HepG2 (cell line): ENCODE data around the gene C20orf144. TPM values are rescaled to one million over a fixed set of nuclear protein-coding genes. Genes with fewer than 3 reads are reported as not detected.

Experiments
- ATF7-NPFF ChIP-seq: sonication (generic); formaldehyde crosslinking; IDR thresholded peaks from 2 replicates; pipeline ENCODE4 v1.8.1; 2023; ENCODE audit warnings: mild to moderate bottlenecking, low read depth, missing genetic modification reagents, moderate library complexity
- CREB3 ChIP-seq: sonication (generic); formaldehyde crosslinking; IDR thresholded peaks from 2 replicates; pipeline ENCODE4 v1.5.0; 2020; ENCODE audit warnings: missing genetic modification reagents
- ERF ChIP-seq: IDR thresholded peaks from 2 replicates; pipeline ENCODE4 v1.6.1; 2018; ENCODE audit warnings: missing biosample characterization, missing genetic modification reagents
- IRF9 ChIP-seq: sonication (generic); formaldehyde crosslinking; IDR thresholded peaks from 2 replicates; pipeline ENCODE4 v1.8.0; 2022; ENCODE audit warnings: missing genetic modification reagents, mild to moderate bottlenecking, borderline replicate concordance
- MED8 ChIP-seq: sonication (generic); formaldehyde crosslinking; IDR thresholded peaks from 2 replicates; pipeline ENCODE4 v1.8.1; 2023; ENCODE audit warnings: mild to moderate bottlenecking, missing genetic modification reagents; ENCODE audit not compliant: insufficient replicate concordance
- NFE2 ChIP-seq: sonication (generic); formaldehyde crosslinking; IDR thresholded peaks from 2 replicates; pipeline ENCODE4 v1.4.0; 2020; ENCODE audit warnings: missing genetic modification reagents
- PBX2 ChIP-seq: IDR thresholded peaks from 2 replicates; pipeline ENCODE4 v1.6.1; 2016; ENCODE audit warnings: control low read depth
- PITX1 ChIP-seq: sonication (generic); formaldehyde crosslinking; IDR thresholded peaks from 2 replicates; pipeline ENCODE4 v1.5.1; 2020; ENCODE audit warnings: mild to moderate bottlenecking, missing genetic modification reagents
- REL ChIP-seq: sonication (generic); formaldehyde crosslinking; conservative IDR thresholded peaks from 2 replicates; pipeline ENCODE4 v1.8.0; 2022; ENCODE audit warnings: mild to moderate bottlenecking, missing genetic modification reagents, moderate library complexity
- SRY ChIP-seq: sonication (generic); formaldehyde crosslinking; IDR thresholded peaks from 2 replicates; pipeline ENCODE4 v1.8.0; 2022; ENCODE audit warnings: mild to moderate bottlenecking, missing genetic modification reagents
- STAG1 ChIP-seq: sonication (generic); formaldehyde crosslinking; IDR thresholded peaks from 2 replicates; pipeline ENCODE4 v1.4.0; 2020; ENCODE audit warnings: missing genetic modification reagents
- TOPORS ChIP-seq: sonication (generic); formaldehyde crosslinking; IDR thresholded peaks from 2 replicates; pipeline ENCODE4 v1.8.0; 2023; ENCODE audit warnings: mild to moderate bottlenecking, missing genetic modification reagents
- U2AF1 ChIP-seq: fragments of 200-400 bp; formaldehyde crosslinking; optimal IDR thresholded peaks from 2 replicates; pipeline ENCODE3; 2017; ENCODE audit warnings: mild to moderate bottlenecking, low read depth, low read length
- ZNF234 ChIP-seq: sonication (generic); formaldehyde crosslinking; conservative IDR thresholded peaks from 2 replicates; pipeline ENCODE4 v1.5.1; 2020; ENCODE audit warnings: mild to moderate bottlenecking, missing genetic modification reagents
- ZNF282 ChIP-seq: fragments of 450-650 bp; IDR thresholded peaks from 2 replicates; pipeline ENCODE4 v1.6.1; 2018; ENCODE audit not compliant: partially characterized antibody
- ZNF431 ChIP-seq: sonication (generic); formaldehyde crosslinking; IDR thresholded peaks from 2 replicates; pipeline ENCODE4 v1.9.0; 2022; ENCODE audit warnings: missing genetic modification reagents, low read depth, mild to moderate bottlenecking, borderline replicate concordance
- ZNF703 ChIP-seq: sonication (generic); formaldehyde crosslinking; IDR thresholded peaks from 2 replicates; pipeline ENCODE4 v1.5.1; 2020; ENCODE audit warnings: missing genetic modification reagents, mild to moderate bottlenecking, moderate library complexity, borderline replicate concordance
- polyA plus RNA-seq, 8 experiments: library from polyadenylated mRNA; depleted of rRNA in 3 of 8; stranded (reverse) in 7 of 8; unstranded in 1 of 8; fragments of >200 nt; fragmentation: Illumina TruSeq in 4 of 8; extraction: Trizol in 4 of 8; gene quantifications; 2 replicates each; pipeline versions ENCODE4 v1.2.1 to v1.2.3, GENCODE V29; 2011 to 2016; ENCODE audit warnings: low read depth in 4 of 8, missing spikeins in 1 of 8, mixed read lengths in 1 of 8; ENCODE audit not compliant: insufficient read depth in 1 of 8
- total RNA-seq, 5 experiments: library from RNA; depleted of rRNA; stranded (reverse); fragments of >200 nt; fragmentation: Illumina TruSeq; extraction: Trizol; gene quantifications; 2 replicates each; pipeline ENCODE4 v1.2.3, GENCODE V29; 2016; ENCODE audit warnings: low read depth in 1 of 5
- TF ChIP-seq, protein P1 (sequence below): sonication (generic); formaldehyde crosslinking; IDR thresholded peaks from 2 replicates; pipeline ENCODE4 v1.4.0; 2020; ENCODE audit warnings: missing genetic modification reagents

The C20orf144 gene
- total and polyA plus RNA-seq, 2 of the 13 experiments (the other 11 are each of a cell fraction or from before 2014, with no cell fraction given) = 0.09 to 0.16 TPM

DNA sequence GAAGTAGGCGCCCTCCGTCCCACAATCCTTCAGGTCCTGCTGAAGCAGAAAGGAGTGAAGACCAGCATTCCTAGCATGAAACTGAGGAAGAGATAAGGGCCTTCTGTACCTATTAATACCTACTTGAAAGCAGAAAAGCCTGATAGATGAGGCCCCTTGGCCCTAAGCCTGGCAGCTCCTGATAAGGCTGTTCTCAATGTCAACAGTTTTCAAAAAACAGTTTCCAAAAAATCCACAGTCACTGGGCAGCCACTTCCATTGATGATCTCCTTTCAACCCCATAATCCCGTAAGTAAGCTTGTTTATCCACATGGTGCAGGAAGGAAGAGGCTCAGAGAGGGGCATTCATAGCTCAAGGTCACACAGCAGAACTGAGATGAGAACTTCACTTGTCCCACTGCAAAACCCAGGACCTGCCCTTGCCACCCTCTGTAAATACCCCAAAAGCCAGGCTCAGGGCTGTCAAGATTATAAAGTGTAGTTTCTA is 26.9 kb downstream of the C20orf144 start (continued):
- TF ChIP-seq CREB3 (no peak), STAG1 (CRISPR knock-in tag) (no peak), ERF (CRISPR knock-in tag) (no peak), REL (no peak), TOPORS (no peak), MED8 (no peak), NFE2 (CRISPR knock-in tag) (no peak), PBX2 (CRISPR knock-in tag) (no peak), ZNF234 (CRISPR knock-in tag) (no peak), IRF9 (CRISPR knock-in tag) (no peak), ZNF703 (no peak), SRY (no peak), ZNF431 (CRISPR knock-in tag) (no peak), ATF7-NPFF (CRISPR knock-in tag) (no peak), U2AF1 (no peak), PITX1 (CRISPR knock-in tag) (peak; percentile 91), ZNF282 (no peak)
- TF ChIP-seq, protein P1, sequence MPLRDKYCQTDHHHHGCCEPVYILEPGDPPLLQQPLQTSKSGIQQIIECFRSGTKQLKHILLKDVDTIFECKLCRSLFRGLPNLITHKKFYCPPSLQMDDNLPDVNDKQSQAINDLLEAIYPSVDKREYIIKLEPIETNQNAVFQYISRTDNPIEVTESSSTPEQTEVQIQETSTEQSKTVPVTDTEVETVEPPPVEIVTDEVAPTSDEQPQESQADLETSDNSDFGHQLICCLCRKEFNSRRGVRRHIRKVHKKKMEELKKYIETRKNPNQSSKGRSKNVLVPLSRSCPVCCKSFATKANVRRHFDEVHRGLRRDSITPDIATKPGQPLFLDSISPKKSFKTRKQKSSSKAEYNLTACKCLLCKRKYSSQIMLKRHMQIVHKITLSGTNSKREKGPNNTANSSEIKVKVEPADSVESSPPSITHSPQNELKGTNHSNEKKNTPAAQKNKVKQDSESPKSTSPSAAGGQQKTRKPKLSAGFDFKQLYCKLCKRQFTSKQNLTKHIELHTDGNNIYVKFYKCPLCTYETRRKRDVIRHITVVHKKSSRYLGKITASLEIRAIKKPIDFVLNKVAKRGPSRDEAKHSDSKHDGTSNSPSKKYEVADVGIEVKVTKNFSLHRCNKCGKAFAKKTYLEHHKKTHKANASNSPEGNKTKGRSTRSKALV (CRISPR knock-in tag) = no peak
